ENCODE data around the gene ZNF592. TPM values are rescaled to one million over a fixed set of nuclear protein-coding genes. Genes with fewer than 3 reads are reported as not detected.

The ZNF592 gene
- total RNA-seq, 1 donor from 2014 or later = 13.3 TPM

DNA sequence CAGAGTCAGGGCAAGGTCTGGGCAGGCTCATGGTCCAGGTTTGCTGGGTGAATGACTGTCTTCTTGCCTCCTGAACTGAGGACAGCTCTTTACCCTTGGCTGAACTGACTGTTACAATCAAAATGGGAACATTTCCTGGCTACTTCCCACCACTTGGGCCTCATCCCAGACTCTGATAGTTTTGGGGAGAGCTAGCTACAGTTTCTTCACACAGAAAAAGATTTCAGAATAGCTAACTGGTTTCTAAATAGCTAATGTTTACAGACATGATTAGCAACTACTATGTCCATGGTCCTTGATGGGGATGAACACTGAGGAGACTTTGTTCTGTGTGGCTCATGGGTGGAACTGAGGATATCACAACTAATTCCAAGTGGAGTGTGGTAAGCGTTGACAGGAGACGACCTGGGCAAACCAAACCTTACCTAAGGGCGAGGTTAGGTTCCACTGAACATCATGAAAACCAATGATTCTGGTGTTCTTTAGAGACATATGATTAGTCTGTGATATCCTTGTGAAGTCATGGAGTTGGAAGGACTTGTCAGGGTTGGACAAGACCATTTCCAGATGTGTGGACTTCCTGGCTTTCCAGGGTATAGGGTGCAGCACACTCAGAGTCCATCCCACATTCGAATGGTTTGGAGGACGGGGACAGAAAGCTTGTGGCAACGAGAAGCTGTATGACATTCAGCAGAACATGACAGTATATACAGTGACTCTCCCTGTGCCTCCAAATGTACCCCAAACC, 76.0 kb downstream of the ZNF592 start:
- no peak for DNase-seq (ENCODE audit: low read depth)

DNA sequence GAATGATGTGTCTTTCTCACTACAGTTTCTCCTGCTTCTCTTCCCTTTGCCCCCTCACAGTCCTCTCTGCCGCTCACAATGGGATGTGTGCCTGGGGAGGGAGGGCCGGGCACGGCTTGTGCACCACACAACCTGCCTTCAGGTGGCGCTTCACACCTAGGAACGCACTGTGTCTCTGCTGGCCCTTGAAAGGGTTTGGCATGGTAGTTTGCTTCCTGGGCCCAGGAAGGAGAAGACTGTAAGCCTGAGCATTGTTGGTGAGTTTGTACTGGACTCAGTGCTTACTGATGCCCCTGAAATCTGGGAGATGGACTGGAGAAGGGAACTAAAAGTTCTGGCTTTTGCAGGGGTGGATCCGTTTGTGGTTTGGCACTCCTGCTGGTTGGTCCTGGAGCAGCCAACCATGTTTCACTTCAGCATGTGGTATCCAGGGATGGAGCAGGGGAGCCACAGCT, 78.0 kb downstream of the ZNF592 start:
- peak; percentile 54 for DNase-seq (ENCODE audit: low read depth)

GRCh38 chr15:84827246-84827645, 78.9 kb downstream of the ZNF592 start:
- DNase-seq (ENCODE audit: low read depth) = no peak

DNA sequence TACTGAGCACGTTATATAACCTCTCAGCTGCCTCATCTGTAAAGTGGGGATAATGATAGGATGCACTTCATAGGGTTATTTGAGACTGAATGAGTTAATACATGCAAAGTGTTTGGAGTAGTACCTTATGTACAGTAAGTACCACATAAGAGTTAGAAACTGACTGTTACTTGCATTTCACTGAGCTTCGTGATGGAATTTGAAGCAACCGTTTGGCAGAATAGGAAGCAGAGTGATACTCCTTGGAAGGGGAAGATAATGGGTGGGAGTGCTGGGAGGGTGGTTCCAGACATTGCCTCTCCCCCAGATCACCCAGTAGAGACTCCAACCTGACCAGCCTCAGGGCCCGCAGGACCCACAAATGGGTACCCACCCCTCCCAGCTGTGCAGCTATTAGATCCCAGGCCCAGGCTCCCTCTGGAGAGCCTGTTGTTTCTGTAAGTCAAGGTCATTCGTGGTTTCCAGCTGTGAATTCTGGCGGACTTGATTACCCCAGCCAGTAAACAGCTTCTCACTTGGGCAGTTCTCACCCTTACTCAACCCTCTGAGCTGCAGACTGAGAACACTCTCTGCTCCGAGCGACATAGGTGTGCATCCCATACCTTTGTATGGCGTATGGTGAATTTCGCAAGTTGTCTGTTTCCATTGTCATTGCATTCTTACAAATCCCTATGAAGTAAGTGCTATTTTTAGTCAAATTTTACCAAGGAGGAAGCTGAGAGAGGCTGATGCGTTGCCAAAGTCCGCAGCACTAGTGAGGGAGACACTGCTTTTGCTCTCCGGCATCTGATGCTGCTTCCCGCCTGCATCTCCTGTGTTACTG, 79.9 kb downstream of the ZNF592 start:
- DNase-seq (ENCODE audit: low read depth) = peak; percentile 46

- no peak for DNase-seq (ENCODE audit: low read depth)
Observed at GRCh38 chr15:84829428-84829827, 81.0 kb downstream of the ZNF592 start.

DNA sequence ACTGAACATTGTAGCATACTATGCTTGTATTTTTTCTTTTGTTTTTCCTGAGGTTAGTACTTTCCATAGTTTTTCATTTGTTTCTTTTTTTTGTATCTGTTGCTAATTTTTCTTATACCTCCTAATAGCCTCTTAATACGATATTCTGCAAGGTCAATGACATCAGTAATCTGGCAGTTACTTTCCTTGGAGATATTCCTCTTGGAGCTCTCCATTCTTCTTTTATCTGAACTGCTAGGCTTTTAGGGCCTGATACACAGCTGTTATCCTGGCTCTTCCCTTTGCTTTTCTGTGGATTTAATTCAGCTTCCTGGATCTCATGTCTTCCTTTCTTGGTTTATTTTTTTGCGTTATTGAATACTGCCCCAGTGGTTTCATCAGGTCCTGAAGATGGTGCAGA, 81.6 kb downstream of the ZNF592 start:
- DNase-seq (ENCODE audit: low read depth) = no peak

DNA sequence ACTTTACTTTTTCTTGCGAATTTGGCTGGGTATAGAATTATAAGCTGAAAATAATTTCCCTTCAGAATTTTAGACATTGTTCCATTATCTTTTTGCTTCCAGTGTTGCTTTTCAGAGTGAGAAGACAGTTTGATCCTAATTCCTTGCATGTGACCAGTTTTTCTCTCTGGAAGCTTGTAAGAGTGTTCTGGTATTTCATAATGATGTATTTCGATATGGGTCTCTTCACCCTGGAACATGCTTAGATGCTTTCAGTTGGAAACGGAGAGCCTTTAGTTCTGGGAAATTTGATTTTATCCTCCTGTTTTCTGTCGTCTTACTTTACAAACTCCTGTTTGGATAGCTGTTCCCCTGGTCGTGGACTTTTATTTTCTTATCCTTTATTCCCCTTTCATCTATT, 82.6 kb downstream of the ZNF592 start:
- DNase-seq (ENCODE audit: low read depth) = no peak

DNA sequence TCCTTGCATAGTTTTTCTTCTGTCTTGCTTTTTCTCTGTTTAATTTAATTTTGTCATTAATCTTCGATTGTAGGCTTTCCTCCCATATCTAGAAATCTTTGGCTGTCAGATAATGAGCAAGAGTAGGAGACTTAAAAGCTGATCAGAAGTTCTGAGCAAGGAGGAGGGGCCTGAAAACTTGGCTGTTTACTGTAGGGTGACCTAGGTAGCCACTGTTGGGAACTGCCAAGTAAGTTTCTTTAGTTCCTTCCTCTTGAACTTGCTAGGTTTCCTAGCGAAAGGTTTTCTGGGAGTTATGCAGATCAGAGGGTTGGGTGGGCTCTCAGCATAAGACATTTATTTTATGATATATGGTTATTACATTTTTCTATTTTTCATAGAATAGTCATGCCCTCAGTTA, 83.2 kb downstream of the ZNF592 start:
- DNase-seq (ENCODE audit: low read depth) = no peak

GRCh38 chr15:84832448-84833040, 84.2 kb downstream of the ZNF592 start:
- DNase-seq (ENCODE audit: low read depth) = no peak

DNA sequence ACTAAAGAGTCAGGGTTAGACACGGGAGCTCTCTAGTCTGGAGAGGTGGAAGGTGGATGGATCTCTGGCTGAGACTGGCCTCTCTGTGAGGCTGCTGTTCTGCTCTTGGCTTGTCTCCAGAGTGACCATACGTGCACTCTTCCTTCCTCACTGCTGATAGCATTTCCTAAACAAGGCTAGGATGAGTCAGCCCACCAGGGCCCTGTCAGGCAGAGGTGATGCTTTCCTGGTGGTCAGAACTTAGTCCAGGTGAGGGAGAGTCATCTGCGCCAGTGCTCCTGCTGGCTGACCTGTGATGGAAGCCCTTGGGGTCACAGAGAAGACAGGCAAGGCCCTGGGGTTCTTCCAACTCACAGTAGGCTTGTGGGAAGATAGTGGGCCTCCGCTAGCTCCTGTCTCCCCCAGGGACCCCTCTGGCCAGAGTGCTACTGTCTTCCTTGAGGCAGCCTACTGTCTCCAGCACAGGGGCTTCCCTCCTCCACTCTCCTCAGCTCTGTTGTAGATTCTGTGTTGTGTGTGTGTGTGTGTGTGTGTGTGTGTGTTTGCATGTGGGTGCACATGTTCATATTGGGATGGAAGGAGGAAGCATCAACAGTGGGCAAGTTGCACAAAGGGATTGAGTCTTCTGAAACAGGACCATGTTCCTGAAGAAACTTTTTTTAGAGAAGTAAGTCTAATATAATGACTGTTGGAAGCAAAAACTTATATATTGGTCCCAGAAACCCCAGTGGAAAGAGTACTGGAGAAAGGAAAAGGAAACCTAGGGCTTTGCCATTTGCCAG, 85.2 kb downstream of the ZNF592 start:
- DNase-seq (ENCODE audit: low read depth) = no peak

- DNase-seq (ENCODE audit: low read depth) = peak; percentile 42
Observed at GRCh38 chr15:84834229-84834955, 86.0 kb downstream of the ZNF592 start.

DNA sequence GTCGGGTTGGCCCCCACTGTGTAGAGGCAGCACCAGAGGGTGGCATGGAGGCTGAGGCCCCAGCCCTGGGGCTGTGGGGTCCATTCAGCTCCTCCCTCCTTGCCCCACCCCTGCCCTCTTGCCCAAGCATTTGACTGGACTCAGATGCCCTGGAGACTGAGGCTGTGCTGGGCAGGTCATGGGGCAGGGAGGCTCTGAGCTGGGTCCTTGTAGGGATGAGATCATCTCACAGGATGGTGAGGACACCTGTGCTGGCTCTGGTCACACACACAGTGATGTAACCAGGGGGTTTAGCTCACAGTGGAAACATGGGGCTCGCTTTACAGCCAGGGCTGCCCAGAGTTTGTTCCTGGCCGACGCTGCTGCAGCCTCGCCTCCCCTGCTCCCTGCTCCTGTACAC, 86.6 kb downstream of the ZNF592 start:
- peak; percentile 85 for DNase-seq (ENCODE audit: low read depth)

DNA sequence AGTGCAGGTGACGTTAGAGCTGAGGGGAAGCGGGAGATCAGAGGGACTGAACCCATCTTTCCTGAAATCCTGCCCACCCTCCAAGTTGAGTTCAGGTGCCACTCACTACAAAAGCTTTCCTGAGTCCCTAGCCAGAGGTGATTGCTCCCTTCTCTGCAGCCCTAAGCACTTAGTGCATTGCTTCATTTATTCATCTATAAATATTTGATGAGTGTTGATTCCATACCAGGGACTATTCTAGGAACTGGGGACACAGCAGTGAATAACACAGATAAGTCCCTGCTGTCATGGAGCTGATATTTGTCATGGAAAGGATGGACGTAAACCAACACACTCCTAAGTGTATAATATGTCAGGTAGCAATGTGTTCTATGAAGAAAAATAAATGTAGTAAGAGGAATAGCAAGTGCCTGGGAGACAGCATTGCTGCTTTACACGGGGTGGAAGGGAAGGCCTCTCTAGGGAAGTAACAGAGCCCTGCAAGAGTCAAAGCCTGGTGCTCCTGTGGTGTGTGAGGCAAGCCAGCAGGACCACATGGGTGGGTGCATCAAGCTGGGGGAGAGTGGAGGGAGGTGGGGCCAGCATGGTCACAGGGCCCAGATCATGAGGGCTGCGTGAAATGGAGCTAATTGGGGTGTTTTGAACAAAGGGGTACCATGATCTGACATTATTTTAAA, 87.4 kb downstream of the ZNF592 start:
- DNase-seq (ENCODE audit: low read depth) = no peak

GRCh38 chr15:84836844-84837243, 88.5 kb downstream of the ZNF592 start:
- no peak for DNase-seq (ENCODE audit: low read depth)

GRCh38 chr15:84839714-84840113, 91.3 kb downstream of the ZNF592 start:
- no peak for DNase-seq (ENCODE audit: low read depth)

GRCh38 chr15:84840255-84840654, 91.9 kb downstream of the ZNF592 start:
- DNase-seq (ENCODE audit: low read depth) = no peak

DNA sequence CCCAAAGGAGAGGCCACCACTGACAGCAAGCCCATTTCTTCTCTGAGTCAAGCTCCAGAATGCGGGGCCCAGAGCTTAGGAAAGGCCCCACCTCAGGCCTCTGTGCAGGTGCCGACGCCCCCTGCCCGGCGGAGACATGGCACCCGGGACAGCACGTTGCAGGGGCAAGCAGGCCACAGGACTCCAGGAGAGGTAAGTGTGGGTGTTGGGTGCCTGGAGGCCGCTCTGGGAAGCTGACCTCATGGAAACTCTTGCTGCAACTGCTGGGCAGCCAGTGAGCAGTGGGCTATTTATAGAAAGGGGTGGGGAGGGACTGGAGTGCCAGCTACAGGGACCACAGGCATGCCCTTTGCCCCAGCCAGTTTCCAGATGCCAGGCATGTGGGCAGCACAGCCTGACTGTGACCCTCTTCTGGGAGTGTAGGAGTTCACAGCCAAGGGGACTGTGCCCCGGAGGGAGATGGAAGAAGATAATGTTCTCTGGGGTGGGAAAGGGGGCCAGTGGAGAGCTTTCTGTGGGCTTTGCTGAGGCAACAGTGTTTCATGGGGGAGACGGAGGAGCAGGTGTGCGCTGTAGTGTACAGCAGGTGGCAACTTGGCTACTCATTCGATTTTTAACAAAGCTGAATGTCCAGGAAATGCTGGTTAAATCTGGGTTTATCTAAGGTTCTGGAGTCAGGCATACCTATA, 92.5 kb downstream of the ZNF592 start:
- DNase-seq (ENCODE audit: low read depth) = peak; percentile 98

DNA sequence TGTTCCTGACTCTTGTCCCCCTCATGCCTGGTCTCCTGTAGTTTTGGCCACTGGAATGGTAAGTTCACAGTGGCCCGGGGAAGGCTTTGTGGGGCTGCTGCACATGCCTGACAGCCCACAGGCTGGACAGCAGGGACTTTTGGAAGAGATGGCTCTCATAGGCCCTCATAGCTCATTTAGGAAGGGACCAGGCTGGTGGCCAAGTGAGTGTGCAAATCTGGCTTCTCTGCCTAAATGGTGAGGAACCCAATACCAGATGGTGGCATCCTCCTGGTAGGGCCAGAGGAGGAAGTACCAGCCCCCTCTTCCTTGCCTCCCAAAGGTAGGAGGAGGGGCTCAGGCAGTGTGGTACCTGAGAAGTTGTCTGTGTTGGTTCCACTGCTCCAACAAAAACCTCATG, 94.4 kb downstream of the ZNF592 start:
- DNase-seq (ENCODE audit: low read depth) = peak; percentile 60

DNA sequence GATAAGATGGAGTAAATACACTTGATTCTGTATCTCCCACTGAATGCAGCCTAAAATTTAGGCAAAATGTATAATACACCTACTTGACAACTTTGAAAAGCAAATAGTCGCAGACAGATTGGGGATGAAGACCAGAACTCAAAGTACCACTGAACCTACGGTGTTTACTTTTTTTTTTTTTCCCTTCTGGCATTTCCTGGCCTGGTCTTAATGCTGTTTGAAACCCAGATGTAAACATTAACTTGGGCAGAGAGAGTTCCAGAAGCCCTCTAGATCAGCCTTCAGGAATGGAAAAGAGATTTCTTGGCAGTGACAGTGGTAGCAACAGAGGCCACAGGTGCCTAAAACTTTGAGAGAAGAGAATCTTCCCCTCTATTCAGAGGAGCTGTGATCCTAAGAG, 96.6 kb downstream of the ZNF592 start:
- no peak for DNase-seq (ENCODE audit: low read depth)

Measured in myocyte (in vitro differentiated cells).